SH-SY5Y (cell line): Measurements from ENCODE around the gene NFU1.

Source experiments
- GATA2 ChIP-seq: IDR thresholded peaks from 2 replicates; pipeline ENCODE4 v1.6.1; 2011; ENCODE audit warnings: mild to moderate bottlenecking, low read depth, low read length
- GATA3 ChIP-seq: IDR thresholded peaks from 2 replicates; pipeline ENCODE4 v1.6.1; 2011; ENCODE audit warnings: low read depth, mild to moderate bottlenecking, low read length, moderate library complexity

Gene NFU1

DNA sequence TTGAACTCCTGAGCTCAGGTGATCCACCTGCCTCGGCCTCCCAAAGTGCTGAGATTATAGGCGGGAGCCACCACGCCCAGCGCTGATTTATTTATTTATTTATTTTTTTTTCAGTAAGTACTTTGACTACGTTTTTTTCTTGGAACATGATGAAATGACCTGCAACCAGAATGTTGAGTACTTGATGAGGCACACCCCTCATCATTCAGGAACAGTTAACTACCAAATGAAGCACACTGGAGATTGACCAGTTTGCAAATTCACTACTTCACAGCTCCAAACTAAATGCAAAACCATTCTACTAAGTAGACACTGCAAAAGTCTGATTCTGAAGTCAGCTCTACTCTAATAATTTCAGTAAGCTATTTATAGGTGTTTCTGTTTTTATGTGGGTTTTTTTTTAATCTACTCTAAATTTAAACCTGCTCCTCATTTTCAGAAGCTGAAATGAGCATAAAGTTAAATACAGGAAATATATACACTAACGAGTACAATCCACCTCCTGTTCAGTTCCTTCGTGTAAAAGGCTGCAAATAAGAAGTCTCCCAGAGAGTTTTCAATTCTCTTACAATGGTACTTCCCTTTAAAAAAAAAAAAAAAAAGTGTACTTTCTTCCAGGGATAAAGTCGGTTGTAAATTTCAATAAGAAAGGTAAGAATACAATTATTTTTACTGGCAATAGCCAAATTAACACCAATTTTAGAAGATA, 51.6 kb downstream of the NFU1 start:
- no peak for TF ChIP-seq GATA3
- TF ChIP-seq GATA2: no peak

DNA sequence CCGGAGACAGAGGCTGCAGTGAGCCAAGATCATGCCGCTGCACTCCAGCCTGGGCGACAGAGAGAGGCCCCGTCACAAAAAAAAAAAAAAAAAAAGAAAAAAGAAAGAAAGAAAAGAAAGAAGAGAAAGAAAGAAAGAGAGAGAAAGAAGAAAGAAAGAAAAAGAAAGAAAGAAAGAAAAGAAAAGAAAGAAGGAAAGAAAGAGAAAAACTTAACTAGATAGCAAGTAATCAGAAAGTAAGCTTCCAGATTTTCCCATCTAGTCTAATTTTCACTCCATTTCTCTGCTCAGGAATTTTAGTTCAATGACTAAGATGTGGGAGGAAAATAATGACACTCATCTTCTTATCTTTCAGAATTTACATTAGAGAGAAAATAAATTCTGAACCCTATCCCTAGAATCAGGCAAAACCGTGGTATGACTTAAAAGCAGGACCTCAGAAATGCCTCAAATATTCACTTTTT, 52.6 kb downstream of the NFU1 start:
- TF ChIP-seq GATA3: no peak

DNA sequence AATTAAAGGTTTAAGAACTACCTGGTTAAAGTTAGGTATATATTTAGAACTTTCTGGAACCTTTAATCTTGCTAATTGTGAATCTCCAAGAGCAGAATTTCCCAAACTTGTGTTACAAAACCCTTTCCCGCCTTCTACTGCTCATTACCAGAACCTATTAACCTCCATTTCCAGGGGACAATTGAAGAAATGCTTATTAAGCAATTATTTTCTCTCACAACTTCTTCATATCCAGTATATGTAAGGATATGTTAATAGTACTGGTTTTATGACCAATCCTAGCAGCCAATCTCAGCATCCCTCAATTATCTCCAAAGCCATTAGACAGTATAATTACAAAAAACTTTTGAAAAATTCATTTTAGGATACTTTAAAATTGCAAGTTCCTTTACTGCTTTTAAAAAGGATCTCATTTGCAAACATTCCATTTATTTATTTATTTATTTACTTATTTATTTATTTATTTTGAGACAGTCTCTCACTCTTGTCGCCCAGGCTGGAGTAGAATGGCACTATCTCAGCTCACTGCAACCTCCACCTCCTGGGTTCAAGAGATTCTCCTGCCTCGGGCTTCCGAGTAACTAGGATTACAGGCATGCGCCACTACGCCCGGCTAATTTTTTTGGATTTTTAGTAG, 53.9 kb downstream of the NFU1 start:
- no peak for TF ChIP-seq GATA3
- no peak for TF ChIP-seq GATA2

DNA sequence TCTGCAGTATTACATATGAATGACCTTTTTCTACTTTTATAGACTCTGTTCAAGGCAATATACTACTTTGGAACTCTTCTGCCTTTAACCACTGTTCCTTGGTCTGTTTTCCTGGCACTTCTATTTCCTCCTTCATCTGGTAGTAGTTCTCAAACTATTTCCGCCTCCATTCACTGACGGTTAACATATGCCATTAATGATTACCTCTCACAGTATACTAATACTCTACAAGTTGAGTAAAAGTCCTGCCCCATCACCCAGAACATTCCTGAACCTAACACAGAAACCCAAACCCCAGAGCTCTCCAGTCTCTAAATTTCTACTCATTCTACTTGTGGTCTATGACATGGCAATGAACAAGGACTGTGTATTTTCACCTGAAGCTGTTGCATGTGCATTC, 54.7 kb downstream of the NFU1 start:
- TF ChIP-seq GATA3 (no peak), GATA2 (no peak)

DNA sequence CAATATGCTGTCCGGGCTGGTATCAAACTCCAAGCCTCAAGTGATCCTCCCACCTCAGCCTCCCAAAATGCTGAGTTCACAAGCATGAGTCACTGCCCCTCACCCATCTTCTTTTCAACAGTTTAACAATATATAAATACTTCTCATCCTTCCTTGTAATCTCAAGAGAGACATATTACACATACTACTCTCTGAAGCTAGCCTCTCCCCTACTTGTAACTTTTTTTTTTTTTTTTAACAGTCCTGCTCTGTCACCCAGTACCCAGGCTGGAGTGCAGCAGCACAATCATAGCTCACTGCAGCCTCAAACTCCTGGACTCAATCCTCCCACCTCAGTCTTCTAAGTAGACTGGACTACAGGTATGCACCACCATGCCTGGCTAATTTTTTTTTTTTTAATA, 55.9 kb downstream of the NFU1 start:
- no peak for TF ChIP-seq GATA2
- TF ChIP-seq GATA3: no peak

DNA sequence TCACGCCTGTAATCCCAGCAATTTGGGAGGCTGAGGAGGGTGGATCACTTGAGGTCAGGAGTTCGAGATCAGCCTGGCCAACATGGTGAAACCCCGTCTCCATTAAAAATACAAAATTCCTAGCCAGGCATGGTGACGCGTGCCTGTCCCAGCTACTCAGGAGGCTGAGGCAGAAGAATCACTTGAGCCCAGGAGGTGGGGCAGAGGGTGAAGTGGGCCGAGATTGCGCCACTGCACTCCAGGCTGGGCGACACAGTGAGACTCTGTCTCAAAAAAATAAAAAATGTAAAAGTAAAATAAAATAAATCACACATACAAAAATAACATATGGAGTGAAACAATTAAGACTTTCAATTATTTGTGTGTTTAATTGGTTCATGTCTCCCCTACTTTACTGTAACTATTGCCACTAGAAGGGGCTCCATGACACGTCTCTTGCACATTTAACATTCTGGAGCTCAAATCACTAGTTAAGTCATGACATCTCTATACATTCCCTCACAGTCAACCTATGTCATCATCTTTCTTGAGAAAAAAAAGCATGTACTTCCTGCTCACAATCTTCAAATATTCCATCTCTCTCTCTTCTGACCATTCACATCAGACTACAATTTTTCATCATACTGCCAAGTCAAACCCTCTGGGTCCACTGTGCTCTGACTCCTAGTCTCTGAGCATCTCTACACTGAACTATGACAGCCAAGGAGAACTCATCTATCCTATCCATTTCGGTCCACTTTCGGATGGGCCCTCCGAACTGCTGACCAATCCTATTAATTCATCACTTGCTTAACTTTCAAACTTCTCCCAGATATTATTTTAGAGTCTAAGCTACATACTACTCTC, 56.9 kb downstream of the NFU1 start:
- TF ChIP-seq GATA2: no peak
- no peak for TF ChIP-seq GATA3

DNA sequence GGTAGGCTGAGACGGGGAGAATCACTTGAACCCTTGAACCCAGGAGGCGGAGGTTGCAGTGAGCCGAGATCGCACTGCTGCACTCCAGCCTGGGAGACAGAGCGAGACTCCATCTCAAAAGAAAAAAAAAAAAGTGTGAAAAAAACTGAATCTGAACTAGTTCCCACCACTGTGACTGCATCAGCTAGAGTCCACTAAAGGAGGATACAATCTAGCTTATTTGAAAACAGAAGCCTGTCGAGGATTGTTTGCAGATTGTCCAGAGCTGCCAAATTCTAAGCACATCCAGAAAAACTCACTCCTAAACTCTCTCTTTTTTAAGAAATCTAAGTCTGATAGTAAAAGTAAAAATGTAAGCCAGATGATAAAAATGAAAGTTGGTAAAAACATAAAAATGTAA, 60.8 kb downstream of the NFU1 start:
- TF ChIP-seq GATA3 (no peak), GATA2 (no peak)

DNA sequence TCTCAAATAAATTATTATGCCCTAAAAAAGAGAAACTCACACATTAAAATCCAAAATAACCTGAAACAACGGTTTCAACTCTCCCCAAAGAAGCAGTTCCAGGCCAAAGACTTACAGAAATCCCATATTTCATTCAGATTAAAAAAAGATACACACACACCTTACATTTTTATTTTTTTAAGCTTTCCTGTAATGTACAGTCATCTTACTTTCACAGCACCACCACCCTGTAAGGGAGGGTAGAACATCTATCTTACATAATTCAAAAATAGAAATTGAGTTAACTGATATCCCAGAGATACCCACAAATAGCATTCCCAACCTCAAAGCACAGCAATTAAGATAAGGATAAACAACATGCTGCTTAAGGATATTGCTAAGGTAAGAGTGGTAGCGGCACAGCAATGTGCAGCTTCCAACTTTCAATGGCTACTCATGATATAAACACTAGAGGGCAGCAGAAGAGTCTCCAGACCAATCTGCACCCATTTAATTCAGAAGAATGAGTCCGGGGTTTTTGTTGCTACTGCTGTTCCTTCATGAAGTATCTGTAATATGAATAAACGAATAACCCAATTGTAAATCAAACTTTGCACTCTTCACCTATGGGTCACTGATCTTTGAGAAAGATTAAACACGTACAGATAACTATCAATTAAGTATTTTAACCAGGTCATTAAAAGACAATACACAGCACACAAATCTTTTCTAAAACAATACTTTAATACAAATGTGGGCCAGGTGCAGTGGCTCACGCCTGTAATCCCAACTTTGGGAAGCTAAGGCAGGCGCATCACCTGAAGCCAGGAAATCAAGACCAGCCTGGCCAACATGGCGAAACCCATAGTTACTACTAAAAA, 61.5 kb downstream of the NFU1 start:
- TF ChIP-seq GATA3 (no peak), GATA2 (no peak)

DNA sequence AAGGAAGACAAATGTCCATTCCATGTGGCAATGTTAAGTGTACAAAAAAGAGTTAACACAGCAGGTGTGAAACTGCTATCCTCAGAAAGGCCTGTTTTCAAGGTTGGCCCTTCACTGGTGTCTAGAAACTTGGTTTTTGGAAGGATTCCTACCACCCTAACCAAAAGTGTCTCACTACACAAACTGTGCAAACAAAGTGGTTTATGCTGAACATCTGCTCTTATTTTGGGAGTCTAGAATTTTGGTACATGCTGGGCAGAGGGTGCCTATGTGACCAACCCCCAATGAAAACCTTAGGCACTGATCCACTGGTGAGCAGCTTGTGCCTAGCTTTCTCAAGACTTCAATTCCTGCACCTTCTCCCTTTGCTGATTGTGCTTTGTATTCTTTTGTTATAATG, 64.5 kb downstream of the NFU1 start:
- no peak for TF ChIP-seq GATA2
- no peak for TF ChIP-seq GATA3

DNA sequence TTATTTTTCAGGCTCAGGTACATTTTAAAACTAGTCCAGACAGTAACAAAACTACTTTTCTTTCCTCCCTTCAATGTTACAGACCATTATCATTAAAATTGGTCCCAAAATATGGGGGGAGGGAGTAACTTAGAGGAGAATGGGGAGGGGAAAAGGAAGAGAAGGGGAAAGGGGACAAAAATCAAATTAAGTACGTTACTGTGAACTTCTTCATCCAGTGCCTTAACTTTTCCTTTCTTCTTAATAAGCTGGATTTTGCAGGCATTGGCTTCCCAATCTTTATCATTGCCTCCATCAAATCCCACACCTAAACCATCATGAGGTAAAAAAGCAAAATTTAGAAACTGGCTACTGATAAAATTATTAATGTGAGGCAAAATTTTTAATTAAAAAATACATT, 67.4 kb downstream of the NFU1 start:
- TF ChIP-seq GATA2: no peak
- TF ChIP-seq GATA3: no peak

DNA sequence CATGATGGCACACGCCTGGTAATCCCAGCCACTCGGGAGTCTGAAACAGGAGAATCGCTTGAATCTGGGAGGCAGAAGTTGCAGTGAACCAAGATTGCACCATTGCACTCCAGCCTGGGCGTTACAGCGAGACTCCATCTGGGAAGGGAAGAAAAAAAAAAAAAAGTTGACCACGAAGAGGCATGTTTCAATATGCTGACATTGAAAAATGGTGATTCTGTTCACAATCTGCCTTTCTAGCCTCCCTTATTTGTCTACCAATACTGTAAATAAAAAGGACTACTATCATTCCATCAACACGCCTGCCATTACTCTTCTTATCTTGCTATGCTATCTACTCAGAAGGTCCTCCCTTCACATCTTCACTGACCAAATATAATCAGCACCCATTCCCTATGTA, 68.6 kb downstream of the NFU1 start:
- TF ChIP-seq GATA2 (no peak), GATA3 (no peak)

DNA sequence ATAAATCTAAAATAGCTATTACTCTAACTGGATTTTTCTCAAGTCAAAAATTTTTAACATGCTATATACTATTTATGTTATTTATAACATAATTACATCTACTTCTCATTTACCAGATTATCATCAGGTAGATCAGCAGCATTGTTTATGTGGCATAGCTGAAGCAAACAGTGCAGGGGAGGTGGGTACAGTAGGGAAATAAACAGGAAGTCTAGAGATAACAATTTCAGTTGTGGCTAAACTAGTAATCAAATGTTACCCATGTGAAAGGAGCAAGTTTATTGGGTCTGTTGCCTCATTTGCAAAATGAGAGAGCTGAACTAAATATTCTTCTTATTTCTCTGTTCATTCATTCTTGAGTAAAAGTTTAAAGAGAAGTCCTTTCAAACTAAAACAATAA, 77.9 kb downstream of the NFU1 start:
- no peak for TF ChIP-seq GATA2
- no peak for TF ChIP-seq GATA3

DNA sequence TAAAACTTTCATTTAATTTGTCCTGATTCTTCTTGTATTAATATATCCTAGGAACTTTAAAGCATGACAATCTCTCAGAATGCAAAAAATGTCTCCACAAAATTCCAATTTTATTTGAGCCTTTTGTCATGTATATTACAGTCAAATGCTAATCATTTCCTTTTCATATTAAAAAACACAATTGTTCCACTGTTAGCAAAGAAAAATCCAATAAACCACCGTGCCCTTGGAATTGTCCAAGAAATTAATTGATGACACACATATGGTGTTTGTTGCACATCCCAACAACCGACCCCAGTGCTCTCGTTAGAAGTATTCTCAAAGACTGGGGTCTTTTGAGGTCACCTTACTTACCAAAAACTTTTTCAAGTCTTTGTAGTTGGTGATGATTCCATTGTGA, 78.3 kb downstream of the NFU1 start:
- TF ChIP-seq GATA2: no peak
- TF ChIP-seq GATA3: no peak

DNA sequence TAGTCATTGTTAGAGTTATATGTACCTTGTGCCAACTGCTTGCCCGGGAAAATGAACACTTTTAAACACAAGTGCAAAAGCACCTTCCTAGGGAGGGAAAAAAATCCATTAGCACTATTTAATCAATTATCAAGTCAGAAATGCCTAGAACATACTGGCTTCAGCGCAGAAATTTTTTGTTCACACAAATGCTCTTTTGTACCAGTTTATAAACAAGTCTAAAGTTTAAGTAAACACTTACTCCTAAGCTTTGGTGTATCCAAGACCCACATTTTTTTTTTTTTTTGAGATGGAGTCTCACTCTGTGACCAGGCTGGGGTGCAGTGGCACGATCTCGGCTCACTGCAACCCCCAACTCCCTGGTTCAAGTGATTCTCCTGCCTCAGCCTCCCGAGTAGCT, 80.8 kb downstream of the NFU1 start:
- TF ChIP-seq GATA3 (no peak), GATA2 (no peak)
